Peyer's patch (tissue), 4 donors: Measurements from ENCODE around the gene TSPAN7.
A peak's percentile ranks its signal among the peaks of the same experiment; 100 is the strongest.

Experiments used
- POLR2A ChIP-seq, 2 donors: fragments of 450-650 bp; IDR thresholded peaks; one replicate each; pipeline ENCODE4 v1.5.1; 2017; ENCODE audit warnings: antibody characterized with exemption in 2 of 2, mild to moderate bottlenecking in 2 of 2, moderate library complexity in 2 of 2
- TF ChIP-seq, protein P1 (sequence below), 6 experiments: fragments of 450-650 bp in 4 of 6; fragments of 200-600 bp in 2 of 6; sonication (generic) in 1 of 6; IDR thresholded peaks; one replicate each; pipeline ENCODE4 v1.5.1; 2017 to 2019; ENCODE audit warnings: antibody characterized with exemption in 6 of 6, mild to moderate bottlenecking in 3 of 6, moderate library complexity in 1 of 6

DNA sequence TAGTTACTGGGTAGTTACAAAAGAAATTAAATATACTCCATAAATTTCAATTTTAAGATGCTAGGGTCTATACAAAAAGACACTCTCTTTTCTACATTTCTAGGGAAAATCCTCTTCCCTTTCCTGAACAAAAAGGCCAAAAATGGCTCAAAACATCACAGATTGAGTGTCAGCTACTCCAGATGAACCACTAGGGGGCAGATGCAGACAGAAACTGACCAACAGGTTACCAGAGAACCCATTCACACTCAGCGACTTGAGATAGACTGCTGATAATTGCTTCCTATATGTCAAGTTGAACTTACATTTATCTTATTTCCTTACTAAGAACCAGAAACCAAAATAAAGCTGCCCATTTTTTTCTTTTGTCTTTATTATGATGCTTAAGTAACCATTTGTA is 156.5 kb downstream of the TSPAN7 start:
- TF ChIP-seq POLR2A (IDR thresholded peaks at IDR 0.05): no peak
- TF ChIP-seq, protein P1, sequence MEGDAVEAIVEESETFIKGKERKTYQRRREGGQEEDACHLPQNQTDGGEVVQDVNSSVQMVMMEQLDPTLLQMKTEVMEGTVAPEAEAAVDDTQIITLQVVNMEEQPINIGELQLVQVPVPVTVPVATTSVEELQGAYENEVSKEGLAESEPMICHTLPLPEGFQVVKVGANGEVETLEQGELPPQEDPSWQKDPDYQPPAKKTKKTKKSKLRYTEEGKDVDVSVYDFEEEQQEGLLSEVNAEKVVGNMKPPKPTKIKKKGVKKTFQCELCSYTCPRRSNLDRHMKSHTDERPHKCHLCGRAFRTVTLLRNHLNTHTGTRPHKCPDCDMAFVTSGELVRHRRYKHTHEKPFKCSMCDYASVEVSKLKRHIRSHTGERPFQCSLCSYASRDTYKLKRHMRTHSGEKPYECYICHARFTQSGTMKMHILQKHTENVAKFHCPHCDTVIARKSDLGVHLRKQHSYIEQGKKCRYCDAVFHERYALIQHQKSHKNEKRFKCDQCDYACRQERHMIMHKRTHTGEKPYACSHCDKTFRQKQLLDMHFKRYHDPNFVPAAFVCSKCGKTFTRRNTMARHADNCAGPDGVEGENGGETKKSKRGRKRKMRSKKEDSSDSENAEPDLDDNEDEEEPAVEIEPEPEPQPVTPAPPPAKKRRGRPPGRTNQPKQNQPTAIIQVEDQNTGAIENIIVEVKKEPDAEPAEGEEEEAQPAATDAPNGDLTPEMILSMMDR (IDR thresholded peaks at IDR 0.05): peak in 4 of 6 experiments; percentile 21 to 46 (median 30)
